Ovary (tissue), 9 donors: ENCODE measurements around the gene NSMF. TPM values are rescaled to one million over a fixed set of nuclear protein-coding genes. Genes with fewer than 3 reads are reported as not detected.
A peak's percentile ranks its signal among the peaks of the same experiment; 100 is the strongest.
"Not testable (repeated sequence)": the region's sequence is repeated elsewhere in the genome, so short reads cannot be mapped to it uniquely, and the experiment has no call there.

Experiments
- DNase-seq, 5 donors: peaks; one replicate each; pipeline ENCODE4 v3.0.0-alpha.2; 2019 to 2020
- H3K27ac ChIP-seq, 2 donors: fragments of 200-600 bp; one replicate each; pipeline versions ENCODE4 v1.5.1 to v1.8.0; 2019 to 2022
- H3K27me3 ChIP-seq: fragments of 200-600 bp; one replicate; pipeline ENCODE4 v1.8.0; 2022
- H3K36me3 ChIP-seq: fragments of 200-600 bp; sonication (generic); one replicate; pipeline ENCODE4 v1.5.1; 2019
- H3K4me1 ChIP-seq: one replicate; pipeline ENCODE4 v1.8.1; 2013; ENCODE audit warnings: mild to moderate bottlenecking, moderate library complexity; ENCODE audit not compliant: insufficient read depth
- H3K4me3 ChIP-seq: fragments of 200-600 bp; sonication (generic); one replicate; pipeline ENCODE4 v1.5.1; 2017
- H3K9me3 ChIP-seq, 2 donors: fragments of 200-600 bp in 1 of 2; sonication (generic) in 1 of 2; one replicate each; pipeline versions ENCODE4 v1.5.1 to v1.8.1; 2013 to 2019; ENCODE audit warnings: mild to moderate bottlenecking in 1 of 2, moderate library complexity in 1 of 2
- CTCF ChIP-seq, 3 donors: fragments of 450-650 bp in 2 of 3; fragments of 200-600 bp in 1 of 3; IDR thresholded peaks; one replicate each; pipeline versions ENCODE4 v1.5.1 to v1.8.0; 2016 to 2022; ENCODE audit warnings: antibody characterized with exemption in 3 of 3, mild to moderate bottlenecking in 1 of 3
- EP300 ChIP-seq: sonication (generic); formaldehyde crosslinking; IDR thresholded peaks from one replicate; pipeline ENCODE4 v1.6.1; 2017; ENCODE audit warnings: antibody characterized with exemption
- POLR2A ChIP-seq: fragments of 450-650 bp; IDR thresholded peaks from one replicate; pipeline ENCODE4 v1.6.1; 2017; ENCODE audit warnings: antibody characterized with exemption, mild to moderate bottlenecking, moderate library complexity
- WGBS, 3 donors: extraction: QIAGEN DNeasy Blood & Tissue Kit in 1 of 3; methylation state at CpG; one replicate each; pipeline versions ENCODE4 v1.1.5 to v1.1.7; 2013 to 2017; 5-methylcytosine and 5-hydroxymethylcytosine counted together
- intact Hi-C, 4 donors: fragments of 100-400 bp; cut with DNase I; formaldehyde crosslinking; loops; one replicate each; pipeline versions ENCODE4 v1.11.0 to v1.15.1; 2022 to 2023
- polyA plus RNA-seq, 2 donors: library from polyadenylated mRNA; stranded (reverse); fragments of 200-250 nt in 1 of 2; fragments of 350-450 nt in 1 of 2; fragmentation: Illumina TruSeq in 1 of 2; extraction: RNeasy Lipid Tissue Mini Kit (QIAGEN cat#74804) in 1 of 2; gene quantifications; one replicate each; pipeline ENCODE4 v1.2.3, GENCODE V29; 2013 to 2014
- total RNA-seq, 7 donors: library from RNA; depleted of rRNA in 2 of 7; stranded (reverse); fragments of >200 nt in 2 of 7; fragmentation: NEBNext Ultra II Directional in 3 of 7; extraction: Animal tissue kit (Norgen Biotek cat#: 25700) in 3 of 7; gene quantifications; one replicate each; pipeline versions ENCODE4 v1.1.0 to v1.2.4, GENCODE V29; 2016 to 2023
- donor health status: DM: no; HTN: no; CAD: no; lungs with moderate emphysema.
- donor health status: DM: no; HTN: no; CAD: no.
- donor health status: Bipolar disorder and iron deficiency.
- donor health status: DM: yes; HTN: yes; CAD: no.
- donor health status: DM: no; HTN: no; CAD: no.
- donor health status: DM: yes; HTN: yes; CAD: no.

NSMF gene
- total and polyA plus RNA-seq, 9 donors, result 22.9 to 50.3 (median 29.5) TPM

GRCh38 chr9:137474271-137474670, 15.1 kb upstream of the NSMF start:
- Histone ChIP-seq H3K27ac (no peak overlapping the region), H3K27me3 (no peaks in the 10 kb centered on the region), H3K36me3 (no peaks in the 10 kb centered on the region), H3K9me3 (no peaks in the 10 kb centered on the region), H3K4me1 (no peaks in the 10 kb centered on the region), H3K4me3 (no peak overlapping the region)
- DNase-seq, result peak in 1 of 5 donors; percentile 23
- intact Hi-C loops, result no loop called here
- TF ChIP-seq CTCF (IDR thresholded peaks at IDR 0.05) (no peak), EP300 (no peak), POLR2A (no peak)
- 94 to 96% (median 95%) methylated on average over 18 of the region's 18 CpGs for WGBS, 3 donors

GRCh38 chr9:137470785-137471184, 11.7 kb upstream of the NSMF start:
- intact Hi-C loops, result no loop called here
- Histone ChIP-seq H3K4me1 (no peaks in the 10 kb centered on the region), H3K27me3 (no peaks in the 10 kb centered on the region), H3K9me3 (no peaks in the 10 kb centered on the region), H3K4me3 (no peak overlapping the region), H3K27ac (no peak overlapping the region), H3K36me3 (no peaks in the 10 kb centered on the region)
- TF ChIP-seq CTCF (IDR thresholded peaks at IDR 0.05) (no peak), POLR2A (no peak)
- 78 to 90% (median 87%) methylated on average over 7 of the region's 7 CpGs for WGBS, 3 donors
- DNase-seq, result no peak

GRCh38 chr9:137467896-137468295, 8.8 kb upstream of the NSMF start:
- no peak overlapping the region for H3K4me3 ChIP-seq
- no peaks in the 10 kb centered on the region for H3K27me3 ChIP-seq
- H3K4me1 ChIP-seq, result no peaks in the 10 kb centered on the region
- no peak for TF ChIP-seq EP300
- no peak overlapping the region for H3K27ac ChIP-seq
- intact Hi-C loops, result no loop called here
- no peak for DNase-seq
- H3K9me3 ChIP-seq, result no peaks in the 10 kb centered on the region
- H3K36me3 ChIP-seq, result no peaks in the 10 kb centered on the region
- WGBS, 3 donors, result 96 to 97% (median 97%) methylated on average over 7 of the region's 7 CpGs

GRCh38 chr9:137467161-137467581, 8.0 kb upstream of the NSMF start:
- Histone ChIP-seq H3K27me3 (no peaks in the 10 kb centered on the region), H3K9me3 (no peaks in the 10 kb centered on the region), H3K4me1 (no peaks in the 10 kb centered on the region), H3K36me3 (no peaks in the 10 kb centered on the region), H3K27ac (no peak overlapping the region), H3K4me3 (no peak overlapping the region)
- intact Hi-C loops, result no loop called here
- no peak for DNase-seq
- WGBS, 3 donors, result 90 to 94% (median 92%) methylated on average over 16 of the region's 16 CpGs
- no peak for TF ChIP-seq POLR2A
- TF ChIP-seq EP300, result no peak
- TF ChIP-seq CTCF (IDR thresholded peaks at IDR 0.05), result no peak

GRCh38 chr9:137466389-137467085, 7.4 kb upstream of the NSMF start:
- DNase-seq, H3K36me3 ChIP-seq, H3K27ac ChIP-seq, H3K4me1 ChIP-seq, H3K9me3 ChIP-seq, intact Hi-C loops, H3K27me3 ChIP-seq, H3K4me3 ChIP-seq: not testable (repeated sequence)
- WGBS, 3 donors, result 88 to 90% (median 90%) methylated on average over 35 of the region's 35 CpGs
